Ectodermal cell (in vitro differentiated cells): ENCODE results near the gene PGC.
"Not testable (repeated sequence)": the region's sequence is repeated elsewhere in the genome, so short reads cannot be mapped to it uniquely, and the experiment has no call there.

Experiments used
- H3K27ac ChIP-seq: 2 replicates; pipeline ENCODE4 v1.7.0; 2013; ENCODE audit warnings: mild to moderate bottlenecking, low read depth, low read length; ENCODE audit not compliant: insufficient read depth, poor library complexity, severe bottlenecking
- H3K27me3 ChIP-seq: 2 replicates; pipeline ENCODE4 v1.7.0; 2013; ENCODE audit warnings: mild to moderate bottlenecking, low read length; ENCODE audit not compliant: insufficient read depth, control insufficient read depth, poor library complexity, severe bottlenecking
- H3K36me3 ChIP-seq: one replicate; pipeline ENCODE4 v1.7.0; 2013; ENCODE audit warnings: low read length; ENCODE audit not compliant: control insufficient read depth, insufficient read depth
- H3K4me1 ChIP-seq: one replicate; pipeline ENCODE4 v1.7.0; 2013; ENCODE audit warnings: low read length; ENCODE audit not compliant: control insufficient read depth, insufficient read depth
- H3K4me3 ChIP-seq: 2 replicates; pipeline ENCODE4 v1.7.0; 2013; ENCODE audit warnings: low read depth, low read length, control low read depth; ENCODE audit not compliant: insufficient read depth
- H3K9me3 ChIP-seq: 2 replicates; pipeline ENCODE4 v1.7.0; 2013; ENCODE audit warnings: mild to moderate bottlenecking, low read length, moderate library complexity; ENCODE audit not compliant: control insufficient read depth
- WGBS, 2 experiments: methylation state at CpG; one replicate each; pipeline ENCODE4 v1.1.7; 2013; ENCODE audit warnings: missing lambda C conversion rate in 2 of 2; 5-methylcytosine and 5-hydroxymethylcytosine counted together

PGC gene

GRCh38 chr6:41775293-41775882, 28.2 kb upstream of the PGC start:
- Histone ChIP-seq H3K27me3 (no peaks in the 10 kb centered on the region), H3K27ac (no peak overlapping the region), H3K36me3 (peaks cover 19% of the 10 kb centered on the region), H3K4me3 (no peak overlapping the region), H3K4me1 (peaks cover 5% of the 10 kb centered on the region), H3K9me3 (no peaks in the 10 kb centered on the region)
- WGBS, 2 experiments = 94 to 97% methylated on average over 13 of the region's 13 CpGs

- H3K4me1 ChIP-seq = peaks cover 5% of the 10 kb centered on the region
- no peaks in the 10 kb centered on the region for H3K9me3 ChIP-seq
- H3K27ac ChIP-seq = no peak overlapping the region
- peaks cover 19% of the 10 kb centered on the region for H3K36me3 ChIP-seq
- WGBS, 2 experiments = 92 to 95% methylated on average over 3 of the region's 3 CpGs
- H3K4me3 ChIP-seq = no peak overlapping the region
- H3K27me3 ChIP-seq = no peaks in the 10 kb centered on the region
These were observed 27.6 kb upstream of the PGC start for GRCh38 chr6:41774841-41775240.

GRCh38 chr6:41771058-41771983, 24.1 kb upstream of the PGC start:
- Histone ChIP-seq H3K36me3 (peaks cover 19% of the 10 kb centered on the region), H3K4me3 (no peak overlapping the region), H3K4me1 (no peaks in the 10 kb centered on the region), H3K9me3 (no peaks in the 10 kb centered on the region), H3K27me3 (no peaks in the 10 kb centered on the region), H3K27ac (no peak overlapping the region)
- WGBS, 2 experiments = 91 to 95% methylated on average over 29 of the region's 29 CpGs

- 94 to 96% methylated on average over 30 of the region's 30 CpGs for WGBS, 2 experiments
- H3K9me3 ChIP-seq = no peaks in the 10 kb centered on the region
- peaks cover 19% of the 10 kb centered on the region for H3K36me3 ChIP-seq
- no peak overlapping the region for H3K4me3 ChIP-seq
- no peaks in the 10 kb centered on the region for H3K4me1 ChIP-seq
- no peak overlapping the region for H3K27ac ChIP-seq
- no peaks in the 10 kb centered on the region for H3K27me3 ChIP-seq
These were observed 23.3 kb upstream of the PGC start for GRCh38 chr6:41770381-41771057.

- Histone ChIP-seq H3K4me1 (no peaks in the 10 kb centered on the region), H3K36me3 (peaks cover 8% of the 10 kb centered on the region), H3K9me3 (no peaks in the 10 kb centered on the region), H3K27ac (no peak overlapping the region), H3K27me3 (no peaks in the 10 kb centered on the region), H3K4me3 (no peak overlapping the region)
- WGBS, 2 experiments = 90 to 95% methylated on average over 8 of the region's 8 CpGs
These were observed 22.2 kb upstream of the PGC start for GRCh38 chr6:41769376-41769775.

GRCh38 chr6:41768545-41769308, 21.5 kb upstream of the PGC start:
- Histone ChIP-seq H3K9me3 (no peaks in the 10 kb centered on the region), H3K4me3 (no peak overlapping the region), H3K36me3 (peaks cover 8% of the 10 kb centered on the region), H3K4me1 (no peaks in the 10 kb centered on the region), H3K27ac (no peak overlapping the region), H3K27me3 (no peaks in the 10 kb centered on the region)
- WGBS, 2 experiments = 87 to 89% methylated on average over 10 of the region's 10 CpGs

GRCh38 chr6:41767112-41767833, 20.1 kb upstream of the PGC start:
- WGBS, 2 experiments = 86% methylated on average over 12 of the region's 12 CpGs

GRCh38 chr6:41766043-41766664, 19.0 kb upstream of the PGC start:
- not testable (repeated sequence) for H3K36me3 ChIP-seq, H3K4me3 ChIP-seq, H3K9me3 ChIP-seq, H3K27ac ChIP-seq, H3K4me1 ChIP-seq, H3K27me3 ChIP-seq
- 93 to 94% methylated on average over 4 of the region's 4 CpGs for WGBS, 2 experiments

More at GRCh38 chr6:41767112-41767833, 20.1 kb upstream of the PGC start:
- peaks cover 3% of the 10 kb centered on the region for H3K36me3 ChIP-seq
- no peak overlapping the region for H3K4me3 ChIP-seq
- no peaks in the 10 kb centered on the region for H3K4me1 ChIP-seq
- no peaks in the 10 kb centered on the region for H3K27me3 ChIP-seq
- H3K27ac ChIP-seq = no peak overlapping the region
- H3K9me3 ChIP-seq = no peaks in the 10 kb centered on the region

- Histone ChIP-seq H3K27ac (no peak overlapping the region), H3K4me1 (no peaks in the 10 kb centered on the region), H3K36me3 (no peaks in the 10 kb centered on the region), H3K27me3 (no peaks in the 10 kb centered on the region), H3K4me3 (no peak overlapping the region), H3K9me3 (no peaks in the 10 kb centered on the region)
- 77 to 84% methylated on average over 2 of the region's 2 CpGs for WGBS, 2 experiments
These were observed 16.3 kb upstream of the PGC start for GRCh38 chr6:41763470-41763869.
